ENCODE measurements around the gene SEC14L2.
"Not testable (repeated sequence)": the region's sequence is repeated elsewhere in the genome, so short reads cannot be mapped to it uniquely, and the experiment has no call there.

Gene SEC14L2

GRCh38 chr22:30455075-30455840, 58.4 kb downstream of the SEC14L2 start:
- DNase-seq (ENCODE audit: low read depth), result no peak

- no peak for DNase-seq (ENCODE audit: low read depth)
Observed at GRCh38 chr22:30457981-30458380, 61.2 kb downstream of the SEC14L2 start.

GRCh38 chr22:30459181-30460052, 62.6 kb downstream of the SEC14L2 start:
- no peak for DNase-seq (ENCODE audit: low read depth)

GRCh38 chr22:30460147-30460546, 63.3 kb downstream of the SEC14L2 start:
- no peak for DNase-seq (ENCODE audit: low read depth)

GRCh38 chr22:30460555-30460954, 63.7 kb downstream of the SEC14L2 start:
- DNase-seq (ENCODE audit: low read depth), result not testable (repeated sequence)

- no peak for DNase-seq (ENCODE audit: low read depth)
Observed at GRCh38 chr22:30469165-30469564, 72.3 kb downstream of the SEC14L2 start.

- DNase-seq (ENCODE audit: low read depth), result no peak
Observed at GRCh38 chr22:30470655-30471054, 73.8 kb downstream of the SEC14L2 start.

- DNase-seq (ENCODE audit: low read depth), result no peak
Observed at GRCh38 chr22:30471616-30472318, 74.9 kb downstream of the SEC14L2 start, which contains the start of gene SEC14L3. TSS of gene SEC14L3 (minus strand) at chr22:30472017. CDS start at chr22:30471958, 59 bp downstream.

- no peak for DNase-seq (ENCODE audit: low read depth)
Observed at GRCh38 chr22:30472994-30473720, 76.3 kb downstream of the SEC14L2 start.

- no peak for DNase-seq (ENCODE audit: low read depth)
Observed at GRCh38 chr22:30474121-30474520, 77.3 kb downstream of the SEC14L2 start.
